ENCODE data around the gene APOB. TPM values are rescaled to one million over a fixed set of nuclear protein-coding genes. Genes with fewer than 3 reads are reported as not detected.

The APOB gene
- total and polyA plus RNA-seq, 2 of the 13 experiments (the other 11 are each of a cell fraction or from before 2014, with no cell fraction given) = 1,569 to 2,515 TPM

GRCh38 chr2:21052044-21052443 lies 8.2 kb upstream of the APOB start (continued):
- TF ChIP-seq ZNF24 (IDR thresholded peaks at IDR 0.05) (no peak), NCOA1 (CRISPR knock-in tag; IDR thresholded peaks at IDR 0.05) (no peak), ZNF589 (CRISPR knock-in tag; conservative IDR thresholded peaks at IDR 0.05) (no peak), ERF (CRISPR knock-in tag; IDR thresholded peaks at IDR 0.05) (no peak), ZBTB7B (CRISPR knock-in tag; IDR thresholded peaks at IDR 0.05) (no peak), ZNF282 (IDR thresholded peaks at IDR 0.05; ENCODE audit: partially characterized antibody) (no peak), HNRNPH1 (optimal IDR thresholded peaks at IDR 0.05; ENCODE audit: low read depth, low read length) (no peak), ZNF574 (CRISPR knock-in tag; IDR thresholded peaks at IDR 0.05) (peak; percentile 43; the same call in 1 of the 2 replicates), ZMYM2 (CRISPR knock-in tag; IDR thresholded peaks at IDR 0.05) (no peak), JDP2 (CRISPR knock-in tag; IDR thresholded peaks at IDR 0.05; ENCODE audit: borderline replicate concordance) (no peak), ZNF138 (CRISPR knock-in tag; IDR thresholded peaks at IDR 0.05; ENCODE audit: low read depth) (no peak), ZNF383 (CRISPR knock-in tag; IDR thresholded peaks at IDR 0.05; ENCODE audit: borderline replicate concordance) (no peak), ZNF569 (CRISPR knock-in tag; IDR thresholded peaks at IDR 0.05; ENCODE audit: borderline replicate concordance) (no peak), ZNF251 (CRISPR knock-in tag; IDR thresholded peaks at IDR 0.05) (no peak), PHB2 (IDR thresholded peaks at IDR 0.05; ENCODE audit: partially characterized antibody) (no peak), ZNF329 (CRISPR knock-in tag; IDR thresholded peaks at IDR 0.05; ENCODE audit: low read depth) (no peak), ZNF367 (CRISPR knock-in tag; IDR thresholded peaks at IDR 0.05; ENCODE audit: borderline replicate concordance) (no peak), PPARG (CRISPR knock-in tag; conservative IDR thresholded peaks at IDR 0.05) (0 out of 2 replicates have a peak, but pooled peaks have one; percentile 21), DPF2 (CRISPR knock-in tag; IDR thresholded peaks at IDR 0.05; ENCODE audit: borderline replicate concordance, low read depth) (no peak)
- TF ChIP-seq, protein P1, sequence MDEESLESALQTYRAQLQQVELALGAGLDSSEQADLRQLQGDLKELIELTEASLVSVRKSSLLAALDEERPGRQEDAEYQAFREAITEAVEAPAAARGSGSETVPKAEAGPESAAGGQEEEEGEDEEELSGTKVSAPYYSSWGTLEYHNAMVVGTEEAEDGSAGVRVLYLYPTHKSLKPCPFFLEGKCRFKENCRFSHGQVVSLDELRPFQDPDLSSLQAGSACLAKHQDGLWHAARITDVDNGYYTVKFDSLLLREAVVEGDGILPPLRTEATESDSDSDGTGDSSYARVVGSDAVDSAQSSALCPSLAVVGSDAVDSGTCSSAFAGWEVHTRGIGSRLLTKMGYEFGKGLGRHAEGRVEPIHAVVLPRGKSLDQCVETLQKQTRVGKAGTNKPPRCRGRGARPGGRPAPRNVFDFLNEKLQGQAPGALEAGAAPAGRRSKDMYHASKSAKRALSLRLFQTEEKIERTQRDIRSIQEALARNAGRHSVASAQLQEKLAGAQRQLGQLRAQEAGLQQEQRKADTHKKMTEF (CRISPR knock-in tag; IDR thresholded peaks at IDR 0.05) = peak; percentile 58; the same call in 1 of the 2 replicates
- TF ChIP-seq, protein P2, sequence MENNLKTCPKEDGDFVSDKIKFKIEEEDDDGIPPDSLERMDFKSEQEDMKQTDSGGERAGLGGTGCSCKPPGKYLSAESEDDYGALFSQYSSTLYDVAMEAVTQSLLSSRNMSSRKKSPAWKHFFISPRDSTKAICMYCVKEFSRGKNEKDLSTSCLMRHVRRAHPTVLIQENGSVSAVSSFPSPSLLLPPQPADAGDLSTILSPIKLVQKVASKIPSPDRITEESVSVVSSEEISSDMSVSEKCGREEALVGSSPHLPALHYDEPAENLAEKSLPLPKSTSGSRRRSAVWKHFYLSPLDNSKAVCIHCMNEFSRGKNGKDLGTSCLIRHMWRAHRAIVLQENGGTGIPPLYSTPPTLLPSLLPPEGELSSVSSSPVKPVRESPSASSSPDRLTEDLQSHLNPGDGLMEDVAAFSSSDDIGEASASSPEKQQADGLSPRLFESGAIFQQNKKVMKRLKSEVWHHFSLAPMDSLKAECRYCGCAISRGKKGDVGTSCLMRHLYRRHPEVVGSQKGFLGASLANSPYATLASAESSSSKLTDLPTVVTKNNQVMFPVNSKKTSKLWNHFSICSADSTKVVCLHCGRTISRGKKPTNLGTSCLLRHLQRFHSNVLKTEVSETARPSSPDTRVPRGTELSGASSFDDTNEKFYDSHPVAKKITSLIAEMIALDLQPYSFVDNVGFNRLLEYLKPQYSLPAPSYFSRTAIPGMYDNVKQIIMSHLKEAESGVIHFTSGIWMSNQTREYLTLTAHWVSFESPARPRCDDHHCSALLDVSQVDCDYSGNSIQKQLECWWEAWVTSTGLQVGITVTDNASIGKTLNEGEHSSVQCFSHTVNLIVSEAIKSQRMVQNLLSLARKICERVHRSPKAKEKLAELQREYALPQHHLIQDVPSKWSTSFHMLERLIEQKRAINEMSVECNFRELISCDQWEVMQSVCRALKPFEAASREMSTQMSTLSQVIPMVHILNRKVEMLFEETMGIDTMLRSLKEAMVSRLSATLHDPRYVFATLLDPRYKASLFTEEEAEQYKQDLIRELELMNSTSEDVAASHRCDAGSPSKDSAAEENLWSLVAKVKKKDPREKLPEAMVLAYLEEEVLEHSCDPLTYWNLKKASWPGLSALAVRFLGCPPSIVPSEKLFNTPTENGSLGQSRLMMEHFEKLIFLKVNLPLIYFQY (CRISPR knock-in tag; IDR thresholded peaks at IDR 0.05; ENCODE audit: borderline replicate concordance) = no peak
- TF ChIP-seq, protein P3, sequence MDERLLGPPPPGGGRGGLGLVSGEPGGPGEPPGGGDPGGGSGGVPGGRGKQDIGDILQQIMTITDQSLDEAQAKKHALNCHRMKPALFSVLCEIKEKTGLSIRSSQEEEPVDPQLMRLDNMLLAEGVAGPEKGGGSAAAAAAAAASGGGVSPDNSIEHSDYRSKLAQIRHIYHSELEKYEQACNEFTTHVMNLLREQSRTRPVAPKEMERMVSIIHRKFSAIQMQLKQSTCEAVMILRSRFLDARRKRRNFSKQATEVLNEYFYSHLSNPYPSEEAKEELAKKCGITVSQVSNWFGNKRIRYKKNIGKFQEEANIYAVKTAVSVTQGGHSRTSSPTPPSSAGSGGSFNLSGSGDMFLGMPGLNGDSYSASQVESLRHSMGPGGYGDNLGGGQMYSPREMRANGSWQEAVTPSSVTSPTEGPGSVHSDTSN (CRISPR knock-in tag; IDR thresholded peaks at IDR 0.05) = no peak
- TF ChIP-seq, protein P4, sequence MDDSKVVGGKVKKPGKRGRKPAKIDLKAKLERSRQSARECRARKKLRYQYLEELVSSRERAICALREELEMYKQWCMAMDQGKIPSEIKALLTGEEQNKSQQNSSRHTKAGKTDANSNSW (CRISPR knock-in tag; IDR thresholded peaks at IDR 0.05; ENCODE audit: borderline replicate concordance) = no peak

Measured in HepG2 (cell line).